Mesangial cell (primary cell): ENCODE results near the gene PCDHGB7. TPM values are rescaled to one million over a fixed set of nuclear protein-coding genes. Genes with fewer than 3 reads are reported as not detected.

Experiments used
- total RNA-seq: library from RNA; depleted of rRNA; stranded (reverse); fragments of >200 nt; gene quantifications from 2 replicates; pipeline ENCODE4 v1.2.3, GENCODE V29; 2015

PCDHGB7 gene
- total RNA-seq, 1 donor from 2014 or later = 18.1 TPM

Other genes starting within 250 kb of the PCDHGB7 start
- gene PCDHB7, start 245.0 kb upstream of the PCDHGB7 start, total RNA-seq = 0.16 and 0.63 TPM in 2 replicates
- gene PCDHB8, start 239.9 kb upstream of the PCDHGB7 start, total RNA-seq = 0.25 TPM in 1 of 2 replicates, not detected in the other
- gene PCDHB16, start 235.3 kb upstream of the PCDHGB7 start, total RNA-seq = 0.16 and 0.63 TPM in 2 replicates
- 0.25 TPM in 1 of 2 replicates, not detected in the other for gene PCDHB9, start 230.5 kb upstream of the PCDHGB7 start, total RNA-seq
- gene PCDHB10, start 225.3 kb upstream of the PCDHGB7 start, total RNA-seq = 0.16 and 0.89 TPM in 2 replicates
- 0.16 and 0.63 TPM in 2 replicates for gene PCDHB11, start 218.1 kb upstream of the PCDHGB7 start, total RNA-seq
- gene PCDHB12, start 209.0 kb upstream of the PCDHGB7 start, total RNA-seq = under 0.01 and 0.25 TPM in 2 replicates
- gene PCDHB13, start 203.8 kb upstream of the PCDHGB7 start, total RNA-seq = 0.16 and 1.1 TPM in 2 replicates
- gene PCDHB14, start 194.3 kb upstream of the PCDHGB7 start, total RNA-seq = 0.16 and 0.63 TPM in 2 replicates
- gene PCDHB15, start 172.3 kb upstream of the PCDHGB7 start, total RNA-seq = 0.16 and 1.0 TPM in 2 replicates
- 0.63 TPM in 1 of 2 replicates, not detected in the other for gene SLC25A2, start 113.6 kb upstream of the PCDHGB7 start, total RNA-seq
- gene TAF7, start 96.9 kb upstream of the PCDHGB7 start, total RNA-seq = 24.3 and 29.2 TPM in 2 replicates
- gene PCDHGA1, start 87.2 kb upstream of the PCDHGB7 start, total RNA-seq = 0.33 and 0.51 TPM in 2 replicates
- 1.1 and 4.1 TPM in 2 replicates for gene PCDHGA2, start 78.9 kb upstream of the PCDHGB7 start, total RNA-seq
- gene PCDHGA3, start 73.8 kb upstream of the PCDHGB7 start, total RNA-seq = 0.65 and 2.5 TPM in 2 replicates
- gene PCDHGB1, start 67.6 kb upstream of the PCDHGB7 start, total RNA-seq = 0.49 and 2.9 TPM in 2 replicates
- gene PCDHGA4, start 62.7 kb upstream of the PCDHGB7 start, total RNA-seq = 0.33 and 2.2 TPM in 2 replicates
- gene PCDHGB2, start 57.7 kb upstream of the PCDHGB7 start, total RNA-seq = 0.65 and 2.5 TPM in 2 replicates
- gene PCDHGA5, start 53.5 kb upstream of the PCDHGB7 start, total RNA-seq = 0.33 and 1.5 TPM in 2 replicates
- 0.98 and 3.8 TPM in 2 replicates for gene PCDHGB3, start 47.4 kb upstream of the PCDHGB7 start, total RNA-seq
- 1.6 and 5.6 TPM in 2 replicates for gene PCDHGA6, start 43.8 kb upstream of the PCDHGB7 start, total RNA-seq
- gene PCDHGA7, start 34.9 kb upstream of the PCDHGB7 start, total RNA-seq = 0.49 and 4.1 TPM in 2 replicates
- gene PCDHGB4, start 30.0 kb upstream of the PCDHGB7 start, total RNA-seq = 4.2 and 7.1 TPM in 2 replicates
- under 0.01 and 0.89 TPM in 2 replicates for gene PCDHGA8, start 25.0 kb upstream of the PCDHGB7 start, total RNA-seq
- 10.6 and 15.8 TPM in 2 replicates for gene PCDHGB5, start 19.7 kb upstream of the PCDHGB7 start, total RNA-seq
- gene PCDHGA9, start 14.9 kb upstream of the PCDHGB7 start, total RNA-seq = 0.98 and 6.1 TPM in 2 replicates
- gene PCDHGB6, start 9.7 kb upstream of the PCDHGB7 start, total RNA-seq = 2.0 and 6.3 TPM in 2 replicates
- gene PCDHGA10, start 4.7 kb upstream of the PCDHGB7 start, total RNA-seq = 2.8 and 10.5 TPM in 2 replicates
- 5.4 and 10.4 TPM in 2 replicates for gene PCDHGA11, start 3.4 kb downstream of the PCDHGB7 start, total RNA-seq
- 3.4 and 13.8 TPM in 2 replicates for gene PCDHGA12, start 12.8 kb downstream of the PCDHGB7 start, total RNA-seq
- gene PCDHGC3, start 58.3 kb downstream of the PCDHGB7 start, total RNA-seq = 36.5 and 60.1 TPM in 2 replicates
- gene PCDHGC4, start 67.4 kb downstream of the PCDHGB7 start, total RNA-seq = 0.38 and 0.81 TPM in 2 replicates
- 0.33 and 1.4 TPM in 2 replicates for gene PCDHGC5, start 71.4 kb downstream of the PCDHGB7 start, total RNA-seq
- gene DIAPH1, start 201.3 kb downstream of the PCDHGB7 start, total RNA-seq = 58.8 and 101 TPM in 2 replicates
- gene HDAC3, start 219.2 kb downstream of the PCDHGB7 start, total RNA-seq = 48.2 and 49.1 TPM in 2 replicates
- gene RELL2, start 219.3 kb downstream of the PCDHGB7 start, total RNA-seq = 4.6 and 5.8 TPM in 2 replicates
- 11.9 and 16.1 TPM in 2 replicates for gene FCHSD1, start 233.7 kb downstream of the PCDHGB7 start, total RNA-seq